Nephron (organoid): ENCODE results near the gene CGN.
A peak's percentile ranks its signal among the peaks of the same experiment; 100 is the strongest.

ENCODE experiments used
- H3K27ac Mint-ChIP-seq, 3 experiments: 2 replicates each; pipeline ENCODE4 v1.8.0; 2020; ENCODE audit warnings: mixed read lengths in 3 of 3, mild to moderate bottlenecking in 2 of 3, moderate library complexity in 1 of 3
- H3K27me3 Mint-ChIP-seq: 2 replicates; pipeline ENCODE4 v1.8.0; 2021; ENCODE audit warnings: low read depth, mild to moderate bottlenecking, moderate library complexity, mixed read lengths
- H3K36me3 Mint-ChIP-seq: 2 replicates; pipeline ENCODE4 v1.8.0; 2020; ENCODE audit warnings: low read depth, mixed read lengths
- H3K4me1 Mint-ChIP-seq: 2 replicates; pipeline ENCODE4 v1.8.0; 2020; ENCODE audit warnings: mixed read lengths
- H3K4me3 Mint-ChIP-seq, 3 experiments: 2 replicates each; pipeline ENCODE4 v1.8.0; 2020; ENCODE audit warnings: mild to moderate bottlenecking in 3 of 3, mixed read lengths in 3 of 3, moderate library complexity in 2 of 3
- H3K9me3 Mint-ChIP-seq: 2 replicates; pipeline ENCODE4 v1.8.0; 2020; ENCODE audit warnings: mixed read lengths
- TF ChIP-seq, protein P1 (sequence below), 3 experiments: fragments of 200-600 bp; sonication (generic); IDR thresholded peaks; one replicate each; pipeline ENCODE4 v1.5.0; 2021; ENCODE audit warnings: antibody characterized with exemption in 3 of 3; ENCODE audit not compliant: unreplicated experiment in 3 of 3

The CGN gene

DNA sequence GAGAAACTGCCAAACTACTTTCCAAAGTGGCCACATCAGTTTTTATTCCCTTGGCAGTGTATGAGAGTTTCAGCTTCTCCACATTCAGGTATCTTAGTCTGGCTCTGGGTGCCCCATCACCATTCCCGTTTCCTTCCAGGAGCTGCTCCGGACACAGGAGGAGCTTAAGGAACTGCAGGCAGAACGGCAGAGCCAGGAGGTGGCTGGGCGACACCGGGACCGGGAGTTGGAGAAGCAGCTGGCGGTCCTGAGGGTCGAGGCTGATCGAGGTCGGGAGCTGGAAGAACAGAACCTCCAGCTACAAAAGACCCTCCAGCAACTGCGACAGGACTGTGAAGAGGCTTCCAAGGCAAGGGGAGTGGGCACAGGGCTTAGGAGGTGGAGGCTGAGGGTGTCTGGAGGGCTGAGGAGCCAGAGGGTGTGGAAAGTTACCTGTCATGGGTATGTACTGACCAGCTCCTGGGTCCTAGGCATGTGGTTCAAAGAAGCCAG lies 18.1 kb downstream of the CGN start:
- TF ChIP-seq, protein P1, sequence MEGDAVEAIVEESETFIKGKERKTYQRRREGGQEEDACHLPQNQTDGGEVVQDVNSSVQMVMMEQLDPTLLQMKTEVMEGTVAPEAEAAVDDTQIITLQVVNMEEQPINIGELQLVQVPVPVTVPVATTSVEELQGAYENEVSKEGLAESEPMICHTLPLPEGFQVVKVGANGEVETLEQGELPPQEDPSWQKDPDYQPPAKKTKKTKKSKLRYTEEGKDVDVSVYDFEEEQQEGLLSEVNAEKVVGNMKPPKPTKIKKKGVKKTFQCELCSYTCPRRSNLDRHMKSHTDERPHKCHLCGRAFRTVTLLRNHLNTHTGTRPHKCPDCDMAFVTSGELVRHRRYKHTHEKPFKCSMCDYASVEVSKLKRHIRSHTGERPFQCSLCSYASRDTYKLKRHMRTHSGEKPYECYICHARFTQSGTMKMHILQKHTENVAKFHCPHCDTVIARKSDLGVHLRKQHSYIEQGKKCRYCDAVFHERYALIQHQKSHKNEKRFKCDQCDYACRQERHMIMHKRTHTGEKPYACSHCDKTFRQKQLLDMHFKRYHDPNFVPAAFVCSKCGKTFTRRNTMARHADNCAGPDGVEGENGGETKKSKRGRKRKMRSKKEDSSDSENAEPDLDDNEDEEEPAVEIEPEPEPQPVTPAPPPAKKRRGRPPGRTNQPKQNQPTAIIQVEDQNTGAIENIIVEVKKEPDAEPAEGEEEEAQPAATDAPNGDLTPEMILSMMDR (IDR thresholded peaks at IDR 0.05; ENCODE audit: unreplicated experiment in 3 of 3): no peak
- Mint-ChIP-seq H3K4me3 (no peak overlapping the region), H3K4me1 (no peaks in the 10 kb centered on the region), H3K9me3 (no peaks in the 10 kb centered on the region), H3K27me3 (peaks cover 10% of the 10 kb centered on the region), H3K36me3 (peaks cover 11% of the 10 kb centered on the region), H3K27ac (no peak overlapping the region)

DNA sequence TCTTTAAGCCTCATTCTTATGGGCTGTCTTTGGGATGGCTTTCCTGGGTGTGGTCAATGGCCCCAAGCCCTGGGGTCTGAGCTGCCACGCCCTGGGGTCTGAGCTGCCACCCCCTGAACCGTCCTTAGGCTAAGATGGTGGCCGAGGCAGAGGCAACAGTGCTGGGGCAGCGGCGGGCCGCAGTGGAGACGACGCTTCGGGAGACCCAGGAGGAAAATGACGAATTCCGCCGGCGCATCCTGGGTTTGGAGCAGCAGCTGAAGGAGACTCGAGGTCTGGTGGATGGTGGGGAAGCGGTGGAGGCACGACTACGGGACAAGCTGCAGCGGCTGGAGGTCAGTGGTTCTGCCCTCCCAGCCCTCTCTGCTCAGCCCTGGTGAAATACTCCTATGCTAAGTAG lies 18.6 kb downstream of the CGN start:
- no peaks in the 10 kb centered on the region for H3K9me3 Mint-ChIP-seq
- no peak overlapping the region for H3K4me3 Mint-ChIP-seq
- H3K27ac Mint-ChIP-seq: no peak overlapping the region
- H3K27me3 Mint-ChIP-seq: peaks cover 10% of the 10 kb centered on the region
- H3K36me3 Mint-ChIP-seq: peaks cover 14% of the 10 kb centered on the region
- H3K4me1 Mint-ChIP-seq: no peaks in the 10 kb centered on the region
- TF ChIP-seq, protein P1 (IDR thresholded peaks at IDR 0.05; ENCODE audit: unreplicated experiment in 3 of 3): no peak

DNA sequence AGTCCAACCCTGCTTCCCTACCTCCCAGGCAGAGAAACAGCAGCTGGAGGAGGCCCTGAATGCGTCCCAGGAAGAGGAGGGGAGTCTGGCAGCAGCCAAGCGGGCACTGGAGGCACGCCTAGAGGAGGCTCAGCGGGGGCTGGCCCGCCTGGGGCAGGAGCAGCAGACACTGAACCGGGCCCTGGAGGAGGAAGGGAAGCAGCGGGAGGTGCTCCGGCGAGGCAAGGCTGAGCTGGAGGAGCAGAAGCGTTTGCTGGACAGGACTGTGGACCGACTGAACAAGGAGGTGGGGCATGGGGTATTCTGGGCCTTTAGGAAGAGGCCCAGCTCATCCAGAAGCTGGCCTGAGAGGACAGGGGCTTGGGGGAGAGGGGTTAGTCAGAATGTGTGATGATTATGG lies 19.3 kb downstream of the CGN start:
- Mint-ChIP-seq H3K27me3 (peaks cover 10% of the 10 kb centered on the region), H3K36me3 (peaks cover 14% of the 10 kb centered on the region), H3K9me3 (no peaks in the 10 kb centered on the region), H3K4me3 (no peak overlapping the region), H3K27ac (no peak overlapping the region), H3K4me1 (no peaks in the 10 kb centered on the region)
- TF ChIP-seq, protein P1 (IDR thresholded peaks at IDR 0.05; ENCODE audit: unreplicated experiment in 3 of 3): no peak

DNA sequence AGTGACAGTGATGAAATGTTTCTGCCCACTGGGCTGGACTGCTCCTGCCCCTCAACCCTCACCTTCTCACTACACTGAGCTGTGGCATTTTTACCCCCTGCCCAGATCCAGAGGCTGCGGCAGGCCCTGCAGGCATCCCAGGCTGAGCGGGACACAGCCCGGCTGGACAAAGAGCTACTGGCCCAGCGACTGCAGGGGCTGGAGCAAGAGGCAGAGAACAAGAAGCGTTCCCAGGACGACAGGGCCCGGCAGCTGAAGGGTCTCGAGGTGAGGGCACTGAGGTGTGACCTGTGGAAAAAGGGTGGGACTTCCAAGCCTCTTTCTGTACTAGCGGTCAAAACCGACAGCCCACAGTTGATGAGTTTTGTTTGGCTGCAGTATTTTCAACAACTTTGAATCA lies 22.7 kb downstream of the CGN start:
- H3K27me3 Mint-ChIP-seq: peaks cover 14% of the 10 kb centered on the region
- H3K4me1 Mint-ChIP-seq: no peaks in the 10 kb centered on the region

DNA sequence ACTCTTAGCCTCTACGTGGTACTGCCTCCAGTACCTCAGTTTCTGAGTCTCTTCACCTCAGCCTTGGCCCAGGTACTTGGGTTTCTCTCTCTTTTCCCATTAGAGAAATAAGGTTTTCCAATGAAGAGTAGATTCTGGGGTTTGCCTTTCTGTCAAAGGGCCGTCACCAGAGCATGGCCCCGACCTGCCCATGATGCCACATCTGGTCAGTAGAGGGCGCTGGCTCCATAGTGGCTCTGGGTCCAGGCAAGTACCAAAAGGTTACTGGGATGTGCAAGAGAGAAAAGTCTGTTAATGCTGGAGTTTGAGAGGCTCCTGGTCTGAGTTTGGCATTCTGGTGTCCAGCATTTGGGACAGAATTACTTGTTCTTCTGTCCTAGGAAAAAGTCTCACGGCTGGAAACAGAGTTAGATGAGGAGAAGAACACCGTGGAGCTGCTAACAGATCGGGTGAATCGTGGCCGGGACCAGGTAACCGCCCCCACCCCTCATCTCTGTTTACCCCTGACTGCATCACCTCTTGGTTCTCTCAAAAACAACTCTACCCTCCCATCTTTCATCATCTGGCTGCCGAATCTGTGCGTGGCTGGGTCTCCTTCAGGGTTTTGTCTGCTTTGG lies 23.6 kb downstream of the CGN start:
- no peak overlapping the region for H3K4me3 Mint-ChIP-seq
- no peaks in the 10 kb centered on the region for H3K9me3 Mint-ChIP-seq
- H3K27me3 Mint-ChIP-seq: peaks cover 14% of the 10 kb centered on the region
- peaks cover 6% of the 10 kb centered on the region for H3K4me1 Mint-ChIP-seq
- no peak overlapping the region for H3K27ac Mint-ChIP-seq
- TF ChIP-seq, protein P1 (IDR thresholded peaks at IDR 0.05; ENCODE audit: unreplicated experiment in 3 of 3): peak; percentile 64 to 77 (median 68)
- peaks cover 10% of the 10 kb centered on the region for H3K36me3 Mint-ChIP-seq

More for the DNA sequence above, 22.7 kb downstream of the CGN start:
- peak overlapping the region in 1 of 3 experiments; percentile 79 for H3K27ac Mint-ChIP-seq
- no peaks in the 10 kb centered on the region for H3K9me3 Mint-ChIP-seq
- H3K4me3 Mint-ChIP-seq: no peak overlapping the region
- TF ChIP-seq, protein P1 (IDR thresholded peaks at IDR 0.05; ENCODE audit: unreplicated experiment in 3 of 3): no peak
- H3K36me3 Mint-ChIP-seq: peaks cover 10% of the 10 kb centered on the region
